ENCODE measurements around the gene AFAP1.

AFAP1 gene

GRCh38 chr4:7803992-7804755 is 135.5 kb downstream of the AFAP1 start:
- DNase-seq (ENCODE audit: low spot score), result peak; percentile 87

DNA sequence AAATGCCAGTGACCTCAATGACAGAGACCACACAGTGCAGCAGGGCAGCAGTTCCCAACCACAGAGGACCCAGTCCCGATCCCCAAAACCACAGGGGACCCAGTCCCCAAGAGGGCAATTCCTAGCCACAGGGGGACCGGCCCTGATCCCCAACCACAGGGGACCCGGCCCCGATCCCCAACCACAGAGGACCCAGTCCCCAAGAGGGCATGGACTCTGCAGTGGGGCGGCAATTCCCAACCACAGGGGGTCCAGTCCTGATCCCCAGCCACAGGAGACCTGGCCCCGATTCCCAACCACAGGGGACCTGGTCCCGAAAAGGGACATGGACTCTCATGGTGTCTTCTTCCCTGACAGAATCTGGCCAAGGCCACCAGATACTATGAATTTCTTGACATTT is 136.3 kb downstream of the AFAP1 start:
- DNase-seq (ENCODE audit: low spot score), result no peak

DNA sequence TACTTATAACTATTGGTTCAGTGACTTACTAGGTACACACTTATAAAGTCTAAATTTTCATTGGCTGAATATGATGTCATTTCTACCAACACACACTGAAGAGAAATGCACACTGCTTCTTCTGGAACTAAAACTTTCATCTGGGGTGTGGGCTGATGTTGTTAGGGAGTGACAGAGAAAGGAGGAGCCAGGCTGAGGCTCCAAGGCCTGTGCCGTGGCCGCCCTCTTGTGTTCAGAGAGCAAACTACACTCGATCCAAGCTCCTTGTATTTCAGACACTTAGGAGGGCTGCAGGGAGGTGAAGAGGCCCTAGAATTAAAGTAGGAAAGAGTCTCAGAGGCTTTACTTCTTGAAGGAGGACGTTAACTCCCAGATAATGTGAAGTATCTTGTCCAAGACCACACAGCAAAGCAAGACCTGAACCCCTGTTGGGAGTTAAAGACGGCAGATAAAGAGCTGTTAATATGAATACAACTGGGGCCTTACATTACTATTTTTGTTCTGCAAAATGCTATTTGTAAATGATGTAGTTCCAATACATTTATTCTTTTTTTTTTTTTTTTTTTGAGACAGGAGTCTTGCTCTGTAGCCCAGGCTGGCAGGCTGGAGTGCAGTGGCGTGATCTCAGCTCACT is 137.5 kb downstream of the AFAP1 start:
- peak; percentile 87 for DNase-seq (ENCODE audit: low spot score)

DNA sequence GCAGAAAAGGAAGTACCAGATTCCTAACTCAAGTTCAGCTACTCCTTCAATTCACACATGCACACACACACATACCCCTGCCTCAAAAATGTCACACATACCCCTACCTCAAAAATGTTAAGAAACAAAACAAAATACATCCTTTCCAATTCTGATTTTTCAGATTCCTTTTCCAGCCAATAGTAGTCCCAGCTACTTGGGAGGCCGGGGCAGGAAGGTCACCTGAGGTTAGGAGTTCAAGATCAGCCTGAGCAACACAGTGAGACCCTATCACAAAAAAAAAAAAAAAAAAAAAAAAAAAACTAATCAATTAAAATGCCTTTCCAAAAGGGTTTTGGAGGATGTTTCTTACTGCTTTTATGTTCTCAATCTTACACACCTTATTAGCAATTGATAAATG is 138.0 kb downstream of the AFAP1 start:
- DNase-seq (ENCODE audit: low spot score), result no peak

GRCh38 chr4:7801001-7801400 is 138.7 kb downstream of the AFAP1 start:
- DNase-seq (ENCODE audit: low spot score), result no peak

DNA sequence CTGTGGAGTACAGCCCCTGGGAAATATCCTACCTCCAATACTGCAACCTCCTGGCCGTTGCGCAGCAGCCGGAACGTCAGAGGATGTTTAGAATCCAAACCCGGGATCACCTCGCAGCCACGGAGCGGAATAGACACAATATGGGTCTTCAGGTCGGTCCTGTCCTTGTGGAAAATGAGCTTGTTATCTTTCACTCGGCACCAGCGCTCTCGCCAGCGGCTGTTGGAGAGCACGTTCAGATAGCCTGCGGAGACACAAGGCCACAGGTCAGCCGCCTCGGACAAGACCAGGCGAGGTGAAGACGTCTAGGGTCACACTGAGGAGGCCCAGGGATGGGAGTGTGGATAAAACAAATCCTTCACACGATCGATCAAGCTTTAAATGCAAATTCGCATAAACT is 139.3 kb downstream of the AFAP1 start:
- no peak for DNase-seq (ENCODE audit: low spot score)

GRCh38 chr4:7799736-7800135 is 139.9 kb downstream of the AFAP1 start:
- DNase-seq (ENCODE audit: low spot score), result no peak

DNA sequence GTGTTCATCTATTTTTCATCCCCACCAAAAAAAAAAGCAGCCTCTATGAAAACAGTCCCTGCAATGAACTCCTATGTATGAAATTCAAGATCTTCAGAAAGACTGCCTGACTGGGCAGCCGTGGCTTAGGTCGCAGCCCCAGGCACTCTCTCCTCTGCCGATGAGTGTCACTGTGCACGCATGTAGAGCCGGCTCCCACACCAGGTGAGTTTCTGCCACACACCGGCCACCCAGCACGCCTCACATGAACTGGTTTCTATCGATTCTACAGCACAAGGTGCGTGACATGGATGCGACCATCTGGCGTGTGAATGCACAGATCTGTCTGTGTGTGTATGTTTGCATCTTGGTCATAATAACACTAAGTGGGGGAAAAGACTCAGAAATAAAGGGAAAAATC is 140.4 kb downstream of the AFAP1 start:
- DNase-seq (ENCODE audit: low spot score), result no peak

- DNase-seq (ENCODE audit: low spot score), result no peak
These were observed 141.3 kb downstream of the AFAP1 start for GRCh38 chr4:7798178-7798995.

DNA sequence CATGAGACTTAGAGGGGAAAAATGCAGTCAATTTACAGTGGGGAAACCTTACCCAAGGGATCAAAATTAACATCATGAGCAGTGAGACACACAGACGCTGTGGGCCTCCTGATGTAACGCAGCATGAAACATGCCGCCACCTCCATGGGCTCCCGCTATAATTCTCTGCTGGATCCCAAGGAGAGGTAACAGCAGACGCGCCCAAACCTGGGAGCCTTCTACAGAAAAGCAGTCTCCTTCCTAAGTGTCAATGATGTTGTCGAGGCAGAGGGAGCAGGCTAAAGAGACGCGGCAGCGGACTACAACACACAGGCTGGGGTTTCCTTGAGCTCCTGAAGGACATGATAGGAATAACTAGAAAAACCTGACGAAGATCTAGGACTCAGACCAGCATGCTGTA is 142.3 kb downstream of the AFAP1 start:
- DNase-seq (ENCODE audit: low spot score), result no peak

DNA sequence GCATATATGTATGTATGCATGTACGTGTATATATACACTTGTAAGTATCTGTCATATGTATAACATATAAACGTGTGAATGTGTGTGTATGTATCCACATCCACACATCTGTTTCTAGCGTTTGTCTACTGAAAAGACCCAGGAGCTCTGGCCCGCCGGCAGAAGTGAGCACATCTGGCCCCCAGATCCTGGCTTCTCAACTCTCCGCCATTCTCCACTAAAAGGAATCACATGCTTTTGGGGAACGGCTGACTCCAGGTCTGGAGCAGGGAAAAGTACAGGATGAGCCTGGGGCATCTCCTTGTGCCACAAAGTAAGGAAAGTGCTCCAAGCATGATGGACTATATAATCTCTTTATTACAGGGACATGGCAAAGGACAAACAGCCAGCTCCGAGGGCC is 143.7 kb downstream of the AFAP1 start:
- DNase-seq (ENCODE audit: low spot score), result no peak

- no peak for DNase-seq (ENCODE audit: low spot score)
These were observed 146.5 kb downstream of the AFAP1 start for GRCh38 chr4:7793186-7793585.

- DNase-seq (ENCODE audit: low spot score), result no peak
These were observed 147.0 kb downstream of the AFAP1 start for GRCh38 chr4:7792616-7793015.

- no peak for DNase-seq (ENCODE audit: low spot score)
These were observed 148.7 kb downstream of the AFAP1 start for GRCh38 chr4:7790999-7791398.

DNA sequence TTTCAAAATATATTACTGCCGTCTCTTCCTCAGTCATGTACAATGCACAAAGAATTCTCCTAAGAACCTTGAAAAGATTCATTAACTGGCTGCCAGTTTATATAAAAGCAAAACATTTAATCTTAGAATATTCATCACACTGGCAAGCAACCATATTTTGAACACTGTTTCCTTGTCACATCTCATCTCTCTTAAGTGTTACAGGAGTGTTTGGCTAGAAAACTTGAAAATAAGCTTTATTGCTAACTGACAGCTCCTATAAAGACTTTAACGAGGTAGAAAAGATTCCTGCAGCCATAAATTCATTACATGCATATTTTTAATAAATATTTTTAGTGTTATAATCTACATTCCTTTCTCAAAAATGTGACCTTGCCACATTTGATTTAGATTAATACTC is 149.6 kb downstream of the AFAP1 start:
- DNase-seq (ENCODE audit: low spot score), result no peak

- DNase-seq (ENCODE audit: low spot score), result no peak
These were observed 150.8 kb downstream of the AFAP1 start for GRCh38 chr4:7788694-7789425.

- DNase-seq (ENCODE audit: low spot score), result no peak
These were observed 151.5 kb downstream of the AFAP1 start for GRCh38 chr4:7788193-7788592.

DNA sequence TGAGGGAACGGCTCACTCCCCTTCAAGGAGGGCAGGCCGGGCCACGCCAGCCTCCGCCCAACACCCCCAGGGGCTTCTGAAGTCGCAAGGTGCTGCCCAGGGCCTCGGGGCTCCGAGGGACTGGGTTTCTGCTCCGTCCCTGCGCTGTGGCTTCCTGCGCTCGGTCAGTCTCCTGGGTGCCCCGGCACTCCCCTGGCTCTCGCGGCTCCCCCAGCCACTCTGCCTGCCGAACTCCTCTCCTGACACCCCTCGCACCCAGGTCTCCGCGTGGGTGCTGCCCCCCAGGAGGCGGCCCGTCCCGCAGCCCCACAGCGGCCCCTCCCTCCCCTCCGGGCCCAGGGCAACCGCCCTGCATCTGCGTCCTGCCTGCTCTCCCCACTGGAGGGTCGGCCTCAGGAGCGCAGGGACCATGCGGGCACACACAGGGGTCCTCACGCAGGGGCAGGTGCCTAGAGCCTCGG is 151.9 kb downstream of the AFAP1 start:
- DNase-seq (ENCODE audit: low spot score), result no peak

GRCh38 chr4:7787067-7787466 is 152.6 kb downstream of the AFAP1 start:
- DNase-seq (ENCODE audit: low spot score), result no peak

GRCh38 chr4:7786517-7786916 is 153.1 kb downstream of the AFAP1 start:
- DNase-seq (ENCODE audit: low spot score), result no peak

- DNase-seq (ENCODE audit: low spot score), result no peak
These were observed 153.6 kb downstream of the AFAP1 start for GRCh38 chr4:7786040-7786439.

- peak; percentile 27 for DNase-seq (ENCODE audit: low spot score)
These were observed 154.6 kb downstream of the AFAP1 start for GRCh38 chr4:7785017-7785416.
